ENCODE results near the gene CHKA.

The CHKA gene

GRCh38 chr11:68164437-68164836, 43.2 kb upstream of the CHKA start:
- H3K4me3 ChIP-seq (ENCODE audit: control insufficient read depth, low read depth, low read length) = no peak overlapping the region
- no peak for TF ChIP-seq CTCF (conservative IDR thresholded peaks at IDR 0.05; ENCODE audit: control insufficient read depth, insufficient read depth, low read depth, low read length)
- peak; percentile 68 for DNase-seq (ENCODE audit: low read depth)

- no peak for TF ChIP-seq CTCF (conservative IDR thresholded peaks at IDR 0.05; ENCODE audit: control insufficient read depth, insufficient read depth, low read depth, low read length)
- no peak overlapping the region for H3K4me3 ChIP-seq (ENCODE audit: control insufficient read depth, low read depth, low read length)
- no peak for DNase-seq (ENCODE audit: low read depth)
These were observed 42.5 kb upstream of the CHKA start for GRCh38 chr11:68163691-68164090.

- TF ChIP-seq CTCF (conservative IDR thresholded peaks at IDR 0.05; ENCODE audit: control insufficient read depth, insufficient read depth, low read depth, low read length) = no peak
- no peak for DNase-seq (ENCODE audit: low read depth)
- H3K4me3 ChIP-seq (ENCODE audit: control insufficient read depth, low read depth, low read length) = no peak overlapping the region
These were observed 39.0 kb upstream of the CHKA start for GRCh38 chr11:68160100-68160695.

GRCh38 chr11:68159665-68160064, 38.5 kb upstream of the CHKA start:
- no peak for TF ChIP-seq CTCF (conservative IDR thresholded peaks at IDR 0.05; ENCODE audit: control insufficient read depth, insufficient read depth, low read depth, low read length)
- DNase-seq (ENCODE audit: low read depth) = no peak

GRCh38 chr11:68159161-68159560, 38.0 kb upstream of the CHKA start:
- DNase-seq (ENCODE audit: low read depth) = no peak
- no peak for TF ChIP-seq CTCF (conservative IDR thresholded peaks at IDR 0.05; ENCODE audit: control insufficient read depth, insufficient read depth, low read depth, low read length)
- H3K4me3 ChIP-seq (ENCODE audit: control insufficient read depth, low read depth, low read length) = no peak overlapping the region

More at GRCh38 chr11:68159665-68160064, 38.5 kb upstream of the CHKA start:
- no peak overlapping the region for H3K4me3 ChIP-seq (ENCODE audit: control insufficient read depth, low read depth, low read length)

- TF ChIP-seq CTCF (conservative IDR thresholded peaks at IDR 0.05; ENCODE audit: control insufficient read depth, insufficient read depth, low read depth, low read length) = no peak
- no peak overlapping the region for H3K4me3 ChIP-seq (ENCODE audit: control insufficient read depth, low read depth, low read length)
- DNase-seq (ENCODE audit: low read depth) = no peak
These were observed 37.4 kb upstream of the CHKA start for GRCh38 chr11:68158580-68158979.

GRCh38 chr11:68153742-68154141, 32.6 kb upstream of the CHKA start:
- H3K4me3 ChIP-seq (ENCODE audit: control insufficient read depth, low read depth, low read length) = no peak overlapping the region
- no peak for TF ChIP-seq CTCF (conservative IDR thresholded peaks at IDR 0.05; ENCODE audit: control insufficient read depth, insufficient read depth, low read depth, low read length)

More at GRCh38 chr11:68153742-68154141, 32.6 kb upstream of the CHKA start:
- no peak for DNase-seq (ENCODE audit: low read depth)

Measured in fibroblast of mammary gland (primary cell).